Measurements from ENCODE around the gene LSAMP.

The LSAMP gene

GRCh38 chr3:116445311-116445841 lies at the start of gene LSAMP:
Gene LSAMP, minus strand, starts transcription at chr3:116445487.
- peak; percentile 80 for DNase-seq

GRCh38 chr3:116492379-116492778 lies 47.1 kb upstream of the LSAMP start:
- no peak for DNase-seq

GRCh38 chr3:116483135-116483534 lies 37.8 kb upstream of the LSAMP start:
- DNase-seq: no peak

GRCh38 chr3:116476691-116477090 lies 31.4 kb upstream of the LSAMP start:
- no peak for DNase-seq

- DNase-seq: peak; percentile 7
These were observed 29.5 kb upstream of the LSAMP start for GRCh38 chr3:116474801-116475200.

GRCh38 chr3:116474032-116474780 lies 28.9 kb upstream of the LSAMP start:
- no peak for DNase-seq

- DNase-seq: peak; percentile 49
These were observed 28.3 kb upstream of the LSAMP start for GRCh38 chr3:116473602-116474001.

GRCh38 chr3:116470605-116471197 lies 25.4 kb upstream of the LSAMP start:
- DNase-seq: peak; percentile 31

GRCh38 chr3:116469546-116469945 lies 24.3 kb upstream of the LSAMP start:
- no peak for DNase-seq

GRCh38 chr3:116464276-116464798 lies 19.1 kb upstream of the LSAMP start:
- no peak for DNase-seq

- peak; percentile 31 for DNase-seq
These were observed 8.5 kb upstream of the LSAMP start for GRCh38 chr3:116453666-116454346.

GRCh38 chr3:116449546-116450350 lies 4.5 kb upstream of the LSAMP start:
- DNase-seq: peak; percentile 34

- DNase-seq: no peak
These were observed 703 bp upstream of the LSAMP start for GRCh38 chr3:116445990-116446389.

- DNase-seq: no peak
These were observed 422 bp downstream of the LSAMP start for GRCh38 chr3:116444819-116445310.

- peak; percentile 31 for DNase-seq
These were observed 1.1 kb downstream of the LSAMP start for GRCh38 chr3:116444115-116444747.

- DNase-seq: peak; percentile 76
These were observed 2.1 kb downstream of the LSAMP start for GRCh38 chr3:116443191-116443661.

- DNase-seq: peak; percentile 19
These were observed 2.8 kb downstream of the LSAMP start for GRCh38 chr3:116442331-116443021.

- DNase-seq: no peak
These were observed 3.6 kb downstream of the LSAMP start for GRCh38 chr3:116441652-116442051.

GRCh38 chr3:116440196-116440595 lies 5.1 kb downstream of the LSAMP start:
- DNase-seq: peak; percentile 87

GRCh38 chr3:116433552-116433951 lies 11.7 kb downstream of the LSAMP start:
- no peak for DNase-seq

- DNase-seq: peak; percentile 42
These were observed 12.5 kb downstream of the LSAMP start for GRCh38 chr3:116432795-116433194.
